GM12872 (cell line): ENCODE results near the gene ZNF608.

Source experiments
- TF ChIP-seq, protein P1 (sequence below): IDR thresholded peaks from 3 replicates; pipeline ENCODE4 v1.5.1; 2011; ENCODE audit warnings: low read depth, mild to moderate bottlenecking, low read length, moderate library complexity; ENCODE audit not compliant: insufficient read depth

ZNF608 gene

DNA sequence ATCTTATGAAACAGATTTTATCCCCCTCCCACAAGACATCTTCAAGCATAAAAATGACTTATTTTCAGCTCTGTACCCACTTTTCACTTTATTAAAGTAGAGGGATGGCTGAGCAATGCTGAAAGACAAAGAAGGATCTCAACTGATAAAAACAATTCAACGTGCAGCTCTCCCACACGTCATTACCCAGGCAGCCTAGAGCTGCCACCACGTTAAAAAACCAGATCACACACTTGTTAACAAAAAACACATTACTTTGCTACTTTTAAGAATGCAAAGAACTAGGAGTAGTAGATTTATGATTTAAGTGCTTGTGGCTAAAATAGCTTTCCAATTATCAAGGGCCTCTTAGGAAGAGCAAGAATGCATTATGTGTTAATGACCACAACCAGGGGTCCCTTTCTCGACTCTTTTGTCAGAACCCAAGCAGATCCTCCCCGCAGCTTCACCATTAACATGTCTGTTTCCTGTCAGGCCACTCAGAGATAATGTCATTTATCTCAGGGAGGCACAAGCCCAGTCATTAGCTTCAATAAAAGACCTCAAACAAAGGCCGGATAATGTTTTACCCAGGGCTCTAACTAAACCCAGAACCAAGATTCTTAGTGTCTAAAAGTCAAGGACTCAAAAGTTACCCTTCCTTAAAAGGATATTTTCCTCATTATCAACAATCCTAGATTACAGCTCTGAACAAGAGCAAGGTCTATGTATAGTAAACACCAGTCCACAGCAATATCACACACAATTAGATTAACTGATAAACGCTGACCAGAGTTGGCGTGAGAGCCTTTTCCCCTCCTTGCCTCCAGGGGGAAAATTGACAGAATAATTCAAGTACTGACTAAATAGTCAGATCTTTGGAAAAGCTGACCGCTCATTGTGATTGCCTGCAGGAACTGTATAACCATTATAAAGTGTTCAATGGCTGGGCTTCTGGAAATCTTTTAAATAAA, 7.5 kb downstream of the ZNF608 start:
- TF ChIP-seq, protein P1, sequence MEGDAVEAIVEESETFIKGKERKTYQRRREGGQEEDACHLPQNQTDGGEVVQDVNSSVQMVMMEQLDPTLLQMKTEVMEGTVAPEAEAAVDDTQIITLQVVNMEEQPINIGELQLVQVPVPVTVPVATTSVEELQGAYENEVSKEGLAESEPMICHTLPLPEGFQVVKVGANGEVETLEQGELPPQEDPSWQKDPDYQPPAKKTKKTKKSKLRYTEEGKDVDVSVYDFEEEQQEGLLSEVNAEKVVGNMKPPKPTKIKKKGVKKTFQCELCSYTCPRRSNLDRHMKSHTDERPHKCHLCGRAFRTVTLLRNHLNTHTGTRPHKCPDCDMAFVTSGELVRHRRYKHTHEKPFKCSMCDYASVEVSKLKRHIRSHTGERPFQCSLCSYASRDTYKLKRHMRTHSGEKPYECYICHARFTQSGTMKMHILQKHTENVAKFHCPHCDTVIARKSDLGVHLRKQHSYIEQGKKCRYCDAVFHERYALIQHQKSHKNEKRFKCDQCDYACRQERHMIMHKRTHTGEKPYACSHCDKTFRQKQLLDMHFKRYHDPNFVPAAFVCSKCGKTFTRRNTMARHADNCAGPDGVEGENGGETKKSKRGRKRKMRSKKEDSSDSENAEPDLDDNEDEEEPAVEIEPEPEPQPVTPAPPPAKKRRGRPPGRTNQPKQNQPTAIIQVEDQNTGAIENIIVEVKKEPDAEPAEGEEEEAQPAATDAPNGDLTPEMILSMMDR, result no peak

DNA sequence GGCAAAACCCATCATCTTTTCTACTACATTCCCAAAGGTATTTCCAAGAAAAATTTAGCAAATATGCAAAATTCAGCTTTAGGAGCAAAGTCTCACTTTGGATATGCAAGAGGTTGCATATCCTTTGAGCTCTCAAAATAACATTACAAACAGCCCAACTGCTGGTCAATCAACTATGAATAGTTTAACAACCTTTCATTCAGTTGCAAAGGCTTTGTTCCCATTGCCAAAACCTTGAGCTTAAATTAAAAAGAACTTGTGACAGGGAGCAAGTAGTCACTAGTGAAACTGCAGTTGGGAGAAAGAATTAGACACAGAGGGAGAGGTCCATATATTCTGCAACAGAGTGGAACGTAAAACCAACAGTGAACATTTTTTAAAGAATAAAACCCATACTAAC, 8.8 kb downstream of the ZNF608 start:
- TF ChIP-seq, protein P1, result no peak

DNA sequence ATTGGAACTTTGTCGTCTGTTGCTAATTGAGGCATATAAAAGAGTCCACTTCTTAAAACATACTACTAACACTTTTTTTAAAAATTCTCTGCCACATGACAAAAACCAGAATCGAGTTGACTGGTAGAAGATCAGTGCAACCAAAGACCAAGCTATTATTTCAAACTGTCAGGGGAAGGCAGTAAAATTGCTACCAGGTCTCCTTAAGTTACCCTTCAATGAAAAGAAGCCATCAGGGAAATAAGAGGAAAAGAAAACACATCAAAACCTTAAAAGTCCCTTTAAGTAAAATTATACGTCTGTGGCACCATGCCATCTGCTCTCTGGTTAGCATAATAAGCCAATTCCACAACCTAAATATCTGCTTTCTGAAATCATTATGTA, 9.6 kb downstream of the ZNF608 start:
- TF ChIP-seq, protein P1, result no peak

DNA sequence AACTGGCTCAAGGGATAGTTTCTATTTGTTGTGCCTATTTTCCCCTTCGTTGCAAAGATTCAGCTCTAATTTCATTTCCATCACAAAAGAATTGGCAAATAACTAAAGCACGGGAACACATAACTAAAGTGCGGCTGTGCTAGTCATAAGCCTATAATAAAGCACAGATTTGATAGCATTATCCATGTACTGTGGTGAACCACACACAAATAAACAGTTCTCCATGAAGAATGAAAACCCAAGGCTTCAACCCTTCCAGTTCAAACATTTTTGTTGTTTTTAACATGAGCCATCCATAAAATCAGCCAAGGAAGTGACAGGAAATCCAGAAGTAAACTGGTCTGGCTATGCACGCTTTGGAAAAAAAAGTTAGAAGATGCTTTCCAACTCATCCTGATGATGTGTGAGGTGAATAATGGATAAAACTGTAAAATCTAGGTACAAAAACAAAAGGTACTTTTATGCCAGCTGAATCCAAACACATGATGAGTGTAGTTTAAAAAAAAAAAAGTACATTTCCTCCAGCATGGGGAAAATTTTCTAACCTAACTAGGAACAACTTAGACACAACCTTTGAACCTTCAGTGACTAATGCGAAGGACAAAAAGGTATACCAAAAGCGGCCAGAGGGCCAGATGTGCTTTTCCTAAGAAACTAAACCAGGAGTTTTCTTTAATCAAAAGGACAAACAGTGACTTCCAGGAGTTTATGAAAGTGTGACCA, 10.2 kb downstream of the ZNF608 start:
- TF ChIP-seq, protein P1, result no peak

DNA sequence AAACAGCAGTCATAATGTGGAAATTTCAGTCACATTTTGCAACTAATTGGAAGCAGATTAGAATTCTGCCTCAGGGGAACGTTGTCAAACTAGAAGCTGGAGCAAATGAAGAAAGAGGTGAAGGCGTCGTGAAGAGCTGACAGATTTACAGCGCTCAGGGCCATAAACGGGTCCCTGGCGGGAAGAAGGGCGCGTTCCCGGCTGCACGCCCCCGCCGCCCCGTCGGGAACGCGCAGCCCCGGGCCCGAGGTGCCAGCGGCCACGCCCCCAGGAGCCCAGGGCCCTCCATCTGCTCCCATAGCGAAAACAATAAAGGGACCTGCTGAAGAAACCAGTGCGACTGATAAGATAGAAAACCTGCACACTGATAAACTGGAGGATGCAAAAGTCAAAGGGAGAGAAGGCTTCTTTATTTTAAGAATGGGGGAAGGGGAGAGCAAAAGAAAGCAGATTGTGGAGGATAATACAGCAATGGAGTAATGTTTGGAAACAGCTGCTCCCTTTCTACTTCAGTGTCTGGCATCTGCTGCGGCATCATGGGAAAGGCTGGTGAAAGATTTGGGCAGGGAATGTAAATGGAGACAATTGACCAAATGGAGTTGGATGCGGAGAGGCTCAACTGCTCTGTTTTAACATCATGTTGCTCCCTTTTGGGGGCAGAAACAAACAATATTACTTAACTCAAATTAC, 11.1 kb downstream of the ZNF608 start:
- TF ChIP-seq, protein P1, result no peak

DNA sequence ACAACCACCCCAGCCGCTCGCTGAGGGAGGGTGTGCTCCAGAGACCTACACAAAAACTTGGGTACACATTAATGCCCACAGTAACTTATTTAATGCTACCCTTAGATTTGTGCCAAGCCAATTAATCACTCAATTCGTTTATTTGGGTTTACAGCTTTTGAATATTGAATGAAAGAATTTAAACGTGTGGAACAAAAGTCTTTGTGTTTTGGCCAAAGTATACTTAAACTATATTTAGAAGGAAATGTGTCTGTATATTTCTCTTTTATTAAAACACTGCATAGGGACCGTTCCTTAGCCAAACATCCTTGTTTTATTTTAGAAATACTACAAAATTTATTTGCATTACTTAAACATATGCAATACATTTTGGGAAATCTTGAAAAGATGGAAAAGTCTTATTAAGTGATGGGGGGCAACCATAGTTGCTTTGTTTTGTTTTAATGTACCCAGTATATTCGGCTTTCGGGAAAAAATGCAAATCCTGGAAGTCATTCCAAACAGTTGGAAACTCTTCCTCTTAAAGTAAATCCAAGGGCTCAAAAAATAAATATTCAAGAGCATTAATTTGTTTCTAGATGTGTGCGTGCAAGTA, 11.8 kb downstream of the ZNF608 start:
- TF ChIP-seq, protein P1, result no peak

DNA sequence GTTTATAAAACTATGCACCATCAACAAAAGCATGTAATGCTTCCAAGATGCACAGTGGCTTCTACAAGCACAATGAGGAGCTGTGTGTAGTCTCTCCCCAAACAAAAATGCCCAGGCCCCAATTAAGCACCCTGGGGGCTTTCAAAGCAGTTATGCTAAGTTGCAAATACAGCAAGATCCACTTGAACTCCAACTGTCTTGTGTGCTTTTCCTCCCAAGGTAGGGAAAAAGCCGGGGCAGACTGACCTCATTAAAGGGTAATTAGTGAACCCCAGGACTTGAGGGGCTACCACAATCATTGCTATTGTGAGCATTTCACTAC, 13.1 kb downstream of the ZNF608 start:
- TF ChIP-seq, protein P1, result no peak
